ENCODE measurements around the gene PLTP.

PLTP gene

DNA sequence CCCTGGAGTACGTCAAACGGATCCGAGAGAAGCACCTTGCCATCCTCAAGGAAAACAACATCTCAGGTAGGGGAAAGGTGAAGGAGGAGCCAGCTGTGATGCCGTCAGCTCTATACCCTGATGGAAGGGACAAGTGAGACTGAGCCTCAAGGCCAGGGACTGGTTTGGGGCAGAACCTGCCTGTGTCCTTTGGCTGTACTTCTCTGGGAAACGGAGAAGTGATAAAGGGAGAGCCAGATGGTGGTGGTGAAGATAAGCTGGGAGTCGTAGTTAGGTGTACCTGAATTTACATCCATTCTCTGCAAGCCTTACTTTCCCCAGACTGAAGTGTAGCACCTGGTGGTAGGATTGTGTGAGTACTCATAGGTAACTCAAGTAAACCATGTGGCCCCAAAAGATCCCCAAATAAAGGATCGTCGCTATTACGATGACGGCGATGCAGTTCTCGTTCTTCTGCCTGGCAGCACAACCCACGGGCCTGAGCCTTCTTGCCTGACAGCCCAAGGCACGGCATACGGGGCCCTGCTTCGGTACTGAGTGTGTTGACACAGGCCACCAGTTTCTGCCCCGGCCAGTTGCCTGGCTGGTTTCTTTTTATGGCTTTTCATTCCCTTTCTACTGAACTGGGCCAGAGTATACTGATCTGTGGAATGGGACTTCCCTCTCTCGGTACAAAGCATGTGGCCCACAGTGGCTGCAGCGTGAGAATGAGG lies 33.2 kb upstream of the PLTP start:
- no peak for TF ChIP-seq EP300 (IDR thresholded peaks at IDR 0.05; ENCODE audit: borderline replicate concordance)
- TF ChIP-seq, protein P1, sequence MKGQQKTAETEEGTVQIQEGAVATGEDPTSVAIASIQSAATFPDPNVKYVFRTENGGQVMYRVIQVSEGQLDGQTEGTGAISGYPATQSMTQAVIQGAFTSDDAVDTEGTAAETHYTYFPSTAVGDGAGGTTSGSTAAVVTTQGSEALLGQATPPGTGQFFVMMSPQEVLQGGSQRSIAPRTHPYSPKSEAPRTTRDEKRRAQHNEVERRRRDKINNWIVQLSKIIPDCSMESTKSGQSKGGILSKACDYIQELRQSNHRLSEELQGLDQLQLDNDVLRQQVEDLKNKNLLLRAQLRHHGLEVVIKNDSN (IDR thresholded peaks at IDR 0.05): no peak
- TF ChIP-seq TCF12 (IDR thresholded peaks at IDR 0.05; ENCODE audit: low read depth): no peak
- no peak for TF ChIP-seq YY1 (IDR thresholded peaks at IDR 0.05; ENCODE audit: low read depth)
- TF ChIP-seq TAF1 (IDR thresholded peaks at IDR 0.05; ENCODE audit: low read depth): no peak
- no peak for TF ChIP-seq FOXM1 (IDR thresholded peaks at IDR 0.05; ENCODE audit: borderline replicate concordance, low read depth)
- no peak for TF ChIP-seq TEAD4 (IDR thresholded peaks at IDR 0.05)
- TF ChIP-seq ZBTB7A (IDR thresholded peaks at IDR 0.05; ENCODE audit: low read depth): no peak
- no peak for TF ChIP-seq EGR1 (IDR thresholded peaks at IDR 0.05)
- no peak for TF ChIP-seq CEBPB (IDR thresholded peaks at IDR 0.05)
- TF ChIP-seq CREB1 (IDR thresholded peaks at IDR 0.05; ENCODE audit: low read depth): no peak
- TF ChIP-seq RAD21 (IDR thresholded peaks at IDR 0.05; ENCODE audit: low read depth): no peak
- TF ChIP-seq MAX (IDR thresholded peaks at IDR 0.05): no peak
- TF ChIP-seq NFIC (IDR thresholded peaks at IDR 0.05): no peak
- no peak for TF ChIP-seq REST (IDR thresholded peaks at IDR 0.05; ENCODE audit: low read depth)

- TF ChIP-seq CEBPB (IDR thresholded peaks at IDR 0.05) (no peak), TCF12 (IDR thresholded peaks at IDR 0.05; ENCODE audit: low read depth) (no peak), TAF1 (IDR thresholded peaks at IDR 0.05; ENCODE audit: low read depth) (no peak), REST (IDR thresholded peaks at IDR 0.05; ENCODE audit: low read depth) (no peak), MAX (IDR thresholded peaks at IDR 0.05) (no peak), ZBTB7A (IDR thresholded peaks at IDR 0.05; ENCODE audit: low read depth) (no peak), FOXM1 (IDR thresholded peaks at IDR 0.05; ENCODE audit: borderline replicate concordance, low read depth) (no peak), YY1 (IDR thresholded peaks at IDR 0.05; ENCODE audit: low read depth) (no peak), CREB1 (IDR thresholded peaks at IDR 0.05; ENCODE audit: low read depth) (no peak), EP300 (IDR thresholded peaks at IDR 0.05; ENCODE audit: borderline replicate concordance) (no peak), EGR1 (IDR thresholded peaks at IDR 0.05) (no peak), RAD21 (IDR thresholded peaks at IDR 0.05; ENCODE audit: low read depth) (no peak), NFIC (IDR thresholded peaks at IDR 0.05) (no peak), TEAD4 (IDR thresholded peaks at IDR 0.05) (no peak)
- TF ChIP-seq, protein P1 (IDR thresholded peaks at IDR 0.05): no peak
Measured at GRCh38 chr20:45944151-45944964, 32.4 kb upstream of the PLTP start.

GRCh38 chr20:45943613-45944012 lies 31.7 kb upstream of the PLTP start:
- TF ChIP-seq CEBPB (IDR thresholded peaks at IDR 0.05): no peak
- no peak for TF ChIP-seq YY1 (IDR thresholded peaks at IDR 0.05; ENCODE audit: low read depth)
- no peak for TF ChIP-seq REST (IDR thresholded peaks at IDR 0.05; ENCODE audit: low read depth)
- TF ChIP-seq TCF12 (IDR thresholded peaks at IDR 0.05; ENCODE audit: low read depth): no peak
- no peak for TF ChIP-seq CREB1 (IDR thresholded peaks at IDR 0.05; ENCODE audit: low read depth)
- no peak for TF ChIP-seq RAD21 (IDR thresholded peaks at IDR 0.05; ENCODE audit: low read depth)
- TF ChIP-seq FOXM1 (IDR thresholded peaks at IDR 0.05; ENCODE audit: borderline replicate concordance, low read depth): no peak
- no peak for TF ChIP-seq EP300 (IDR thresholded peaks at IDR 0.05; ENCODE audit: borderline replicate concordance)
- no peak for TF ChIP-seq MAX (IDR thresholded peaks at IDR 0.05)
- no peak for TF ChIP-seq EGR1 (IDR thresholded peaks at IDR 0.05)
- TF ChIP-seq, protein P1 (IDR thresholded peaks at IDR 0.05): no peak
- TF ChIP-seq ZBTB7A (IDR thresholded peaks at IDR 0.05; ENCODE audit: low read depth): no peak
- TF ChIP-seq NFIC (IDR thresholded peaks at IDR 0.05): no peak
